HepG2 (cell line): ENCODE data around the gene CASKIN1. TPM values are rescaled to one million over a fixed set of nuclear protein-coding genes. Genes with fewer than 3 reads are reported as not detected.

ENCODE experiments used
- FOXJ3 ChIP-seq: sonication (generic); formaldehyde crosslinking; IDR thresholded peaks from 2 replicates; pipeline ENCODE4 v1.4.0; 2020; ENCODE audit warnings: missing genetic modification reagents, mild to moderate bottlenecking, borderline replicate concordance
- HNF4G ChIP-seq, 2 experiments: sonication (generic) in 1 of 2; formaldehyde crosslinking in 1 of 2; IDR thresholded peaks; 2 replicates each; pipeline versions ENCODE4 v1.4.0 to v1.6.1; 2011 to 2020; ENCODE audit warnings: borderline replicate concordance in 2 of 2, low read depth in 2 of 2, mild to moderate bottlenecking in 2 of 2, low read length in 1 of 2, missing genetic modification reagents in 1 of 2, moderate library complexity in 1 of 2
- RFXAP ChIP-seq: sonication (generic); formaldehyde crosslinking; IDR thresholded peaks from 2 replicates; pipeline ENCODE4 v1.4.0; 2020; ENCODE audit warnings: missing genetic modification reagents, borderline replicate concordance
- SAP130 ChIP-seq: IDR thresholded peaks from 2 replicates; pipeline ENCODE4 v1.6.1; 2016; ENCODE audit warnings: low read depth
- SMC3 ChIP-seq: IDR thresholded peaks from 2 replicates; pipeline ENCODE4 v1.6.1; 2011; ENCODE audit warnings: low read length, improper control_type of control experiment
- TRIM24 ChIP-seq: sonication (generic); formaldehyde crosslinking; IDR thresholded peaks from 2 replicates; pipeline ENCODE4 v1.8.0; 2022; ENCODE audit warnings: mild to moderate bottlenecking, missing genetic modification reagents
- ZNF101 ChIP-seq: sonication (generic); formaldehyde crosslinking; IDR thresholded peaks from 2 replicates; pipeline ENCODE4 v1.4.0; 2020; ENCODE audit warnings: mild to moderate bottlenecking, low read depth, missing genetic modification reagents, borderline replicate concordance
- ZNF713 ChIP-seq: sonication (generic); formaldehyde crosslinking; IDR thresholded peaks from 2 replicates; pipeline ENCODE4 v1.4.0; 2020; ENCODE audit warnings: mild to moderate bottlenecking, missing genetic modification reagents
- polyA plus RNA-seq, 8 experiments: library from polyadenylated mRNA; depleted of rRNA in 3 of 8; stranded (reverse) in 7 of 8; unstranded in 1 of 8; fragments of >200 nt; fragmentation: Illumina TruSeq in 4 of 8; extraction: Trizol in 4 of 8; gene quantifications; 2 replicates each; pipeline versions ENCODE4 v1.2.1 to v1.2.3, GENCODE V29; 2011 to 2016; ENCODE audit warnings: low read depth in 4 of 8, missing spikeins in 1 of 8, mixed read lengths in 1 of 8; ENCODE audit not compliant: insufficient read depth in 1 of 8
- total RNA-seq, 5 experiments: library from RNA; depleted of rRNA; stranded (reverse); fragments of >200 nt; fragmentation: Illumina TruSeq; extraction: Trizol; gene quantifications; 2 replicates each; pipeline ENCODE4 v1.2.3, GENCODE V29; 2016; ENCODE audit warnings: low read depth in 1 of 5
- TF ChIP-seq, protein P1 (sequence below): sonication (generic); formaldehyde crosslinking; IDR thresholded peaks from 2 replicates; pipeline ENCODE4 v1.4.0; 2020; ENCODE audit warnings: missing genetic modification reagents
- TF ChIP-seq, protein P2 (sequence below): sonication (generic); formaldehyde crosslinking; conservative IDR thresholded peaks from 2 replicates; pipeline ENCODE4 v1.4.0; 2020; ENCODE audit warnings: missing genetic modification reagents
- TF ChIP-seq, protein P3 (sequence below): sonication (generic); formaldehyde crosslinking; IDR thresholded peaks from 2 replicates; pipeline ENCODE4 v1.4.0; 2020; ENCODE audit warnings: missing genetic modification reagents
- TF ChIP-seq, protein P4 (sequence below): sonication (generic); formaldehyde crosslinking; IDR thresholded peaks from 2 replicates; pipeline ENCODE4 v1.5.0; 2020; ENCODE audit warnings: mild to moderate bottlenecking, missing genetic modification reagents, moderate library complexity
- TF ChIP-seq, protein P5 (sequence below): sonication (generic); formaldehyde crosslinking; IDR thresholded peaks from 2 replicates; pipeline ENCODE4 v1.5.0; 2020; ENCODE audit warnings: missing genetic modification reagents, mild to moderate bottlenecking, borderline replicate concordance
- TF ChIP-seq, protein P6 (sequence below): sonication (generic); formaldehyde crosslinking; IDR thresholded peaks from 2 replicates; pipeline ENCODE4 v1.5.1; 2020; ENCODE audit warnings: missing genetic modification reagents, mild to moderate bottlenecking, borderline replicate concordance
- TF ChIP-seq, protein P7 (sequence below): sonication (generic); formaldehyde crosslinking; IDR thresholded peaks from 2 replicates; pipeline ENCODE4 v1.4.0; 2020; ENCODE audit warnings: missing genetic modification reagents; ENCODE audit errors: not compliant biosample characterization
- TF ChIP-seq, protein P8 (sequence below): sonication (generic); formaldehyde crosslinking; IDR thresholded peaks from 2 replicates; pipeline ENCODE4 v1.8.1; 2023; ENCODE audit warnings: mild to moderate bottlenecking, inconsistent platforms, moderate library complexity, missing genetic modification reagents, borderline replicate concordance

Gene CASKIN1
- total and polyA plus RNA-seq, 2 of the 13 experiments (the other 11 are each of a cell fraction or from before 2014, with no cell fraction given) = 1.2 to 2.2 TPM

DNA sequence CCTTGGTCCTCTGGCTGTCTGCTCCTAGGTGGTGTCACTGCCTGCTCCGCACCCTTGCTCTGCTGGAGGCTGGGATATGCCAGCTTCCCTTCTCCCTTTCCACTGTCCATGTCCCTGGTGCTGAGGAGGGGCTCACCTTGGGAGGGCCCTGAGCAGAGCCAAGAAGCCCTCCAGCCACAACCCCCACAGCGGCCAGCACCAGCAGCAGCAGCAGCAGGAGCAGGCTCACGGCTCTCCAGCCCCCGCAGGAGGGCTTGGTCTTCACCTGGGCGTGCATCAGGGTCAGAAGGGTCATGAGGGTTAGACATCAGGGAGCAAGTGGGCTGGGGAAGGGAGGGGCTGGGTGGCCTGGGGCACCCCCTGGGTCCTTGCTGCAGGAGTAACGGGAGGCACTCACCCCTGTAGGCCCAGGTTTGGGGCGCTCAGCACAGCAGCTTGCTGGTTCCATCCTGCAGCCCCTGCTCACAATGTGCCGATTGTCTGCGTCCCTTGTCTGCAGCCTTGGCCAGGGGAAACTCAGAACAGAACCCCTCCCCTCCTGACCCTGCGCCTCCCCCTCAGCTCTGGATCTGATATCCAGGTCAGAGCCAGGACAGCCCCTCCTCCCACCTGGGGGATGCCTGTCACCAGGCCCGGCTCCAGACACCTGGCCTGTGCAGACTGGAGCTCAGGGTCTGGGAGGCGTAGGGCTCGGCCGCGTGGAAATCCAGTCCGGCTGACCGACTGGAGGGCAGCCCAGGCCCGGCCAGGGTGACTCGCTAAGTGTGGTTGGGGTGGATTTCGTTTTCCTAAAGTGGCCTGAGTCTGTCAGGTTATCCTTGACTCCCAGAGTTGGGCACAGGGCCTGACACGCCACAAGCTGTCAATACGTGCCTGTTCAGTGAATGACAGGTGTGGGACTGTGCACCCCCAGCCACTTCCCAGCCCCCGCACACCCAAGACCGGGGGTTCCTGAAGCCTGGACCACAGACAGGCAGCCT lies 14.3 kb upstream of the CASKIN1 start, which contains the start of gene BRICD5 (continued):
- TF ChIP-seq, protein P1, sequence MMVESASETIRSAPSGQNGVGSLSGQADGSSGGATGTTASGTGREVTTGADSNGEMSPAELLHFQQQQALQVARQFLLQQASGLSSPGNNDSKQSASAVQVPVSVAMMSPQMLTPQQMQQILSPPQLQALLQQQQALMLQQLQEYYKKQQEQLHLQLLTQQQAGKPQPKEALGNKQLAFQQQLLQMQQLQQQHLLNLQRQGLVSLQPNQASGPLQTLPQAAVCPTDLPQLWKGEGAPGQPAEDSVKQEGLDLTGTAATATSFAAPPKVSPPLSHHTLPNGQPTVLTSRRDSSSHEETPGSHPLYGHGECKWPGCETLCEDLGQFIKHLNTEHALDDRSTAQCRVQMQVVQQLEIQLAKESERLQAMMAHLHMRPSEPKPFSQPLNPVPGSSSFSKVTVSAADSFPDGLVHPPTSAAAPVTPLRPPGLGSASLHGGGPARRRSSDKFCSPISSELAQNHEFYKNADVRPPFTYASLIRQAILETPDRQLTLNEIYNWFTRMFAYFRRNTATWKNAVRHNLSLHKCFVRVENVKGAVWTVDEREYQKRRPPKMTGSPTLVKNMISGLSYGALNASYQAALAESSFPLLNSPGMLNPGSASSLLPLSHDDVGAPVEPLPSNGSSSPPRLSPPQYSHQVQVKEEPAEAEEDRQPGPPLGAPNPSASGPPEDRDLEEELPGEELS (CRISPR knock-in tag) = peak; percentile 48; the same call in 1 of the 2 replicates
- TF ChIP-seq, protein P2, sequence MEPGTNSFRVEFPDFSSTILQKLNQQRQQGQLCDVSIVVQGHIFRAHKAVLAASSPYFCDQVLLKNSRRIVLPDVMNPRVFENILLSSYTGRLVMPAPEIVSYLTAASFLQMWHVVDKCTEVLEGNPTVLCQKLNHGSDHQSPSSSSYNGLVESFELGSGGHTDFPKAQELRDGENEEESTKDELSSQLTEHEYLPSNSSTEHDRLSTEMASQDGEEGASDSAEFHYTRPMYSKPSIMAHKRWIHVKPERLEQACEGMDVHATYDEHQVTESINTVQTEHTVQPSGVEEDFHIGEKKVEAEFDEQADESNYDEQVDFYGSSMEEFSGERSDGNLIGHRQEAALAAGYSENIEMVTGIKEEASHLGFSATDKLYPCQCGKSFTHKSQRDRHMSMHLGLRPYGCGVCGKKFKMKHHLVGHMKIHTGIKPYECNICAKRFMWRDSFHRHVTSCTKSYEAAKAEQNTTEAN (CRISPR knock-in tag) = no peak
- TF ChIP-seq SAP130 (CRISPR knock-in tag) (peak; percentile 72), ZNF101 (CRISPR knock-in tag) (no peak), FOXJ3 (no peak), SMC3 (no peak), ZNF713 (CRISPR knock-in tag) (no peak), TRIM24 (CRISPR knock-in tag) (no peak), RFXAP (no peak), HNF4G (IDR thresholded peaks at IDR 0.05; ENCODE audit: borderline replicate concordance, low read depth, low read length) (no peak), HNF4G (CRISPR knock-in tag; IDR thresholded peaks at IDR 0.05; ENCODE audit: borderline replicate concordance, low read depth) (0 out of 2 replicates have a peak, but pooled peaks have one; percentile 44)
- TF ChIP-seq, protein P3, sequence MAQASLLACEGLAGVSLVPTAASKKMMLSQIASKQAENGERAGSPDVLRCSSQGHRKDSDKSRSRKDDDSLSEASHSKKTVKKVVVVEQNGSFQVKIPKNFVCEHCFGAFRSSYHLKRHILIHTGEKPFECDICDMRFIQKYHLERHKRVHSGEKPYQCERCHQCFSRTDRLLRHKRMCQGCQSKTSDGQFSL = no peak
- TF ChIP-seq, protein P4, sequence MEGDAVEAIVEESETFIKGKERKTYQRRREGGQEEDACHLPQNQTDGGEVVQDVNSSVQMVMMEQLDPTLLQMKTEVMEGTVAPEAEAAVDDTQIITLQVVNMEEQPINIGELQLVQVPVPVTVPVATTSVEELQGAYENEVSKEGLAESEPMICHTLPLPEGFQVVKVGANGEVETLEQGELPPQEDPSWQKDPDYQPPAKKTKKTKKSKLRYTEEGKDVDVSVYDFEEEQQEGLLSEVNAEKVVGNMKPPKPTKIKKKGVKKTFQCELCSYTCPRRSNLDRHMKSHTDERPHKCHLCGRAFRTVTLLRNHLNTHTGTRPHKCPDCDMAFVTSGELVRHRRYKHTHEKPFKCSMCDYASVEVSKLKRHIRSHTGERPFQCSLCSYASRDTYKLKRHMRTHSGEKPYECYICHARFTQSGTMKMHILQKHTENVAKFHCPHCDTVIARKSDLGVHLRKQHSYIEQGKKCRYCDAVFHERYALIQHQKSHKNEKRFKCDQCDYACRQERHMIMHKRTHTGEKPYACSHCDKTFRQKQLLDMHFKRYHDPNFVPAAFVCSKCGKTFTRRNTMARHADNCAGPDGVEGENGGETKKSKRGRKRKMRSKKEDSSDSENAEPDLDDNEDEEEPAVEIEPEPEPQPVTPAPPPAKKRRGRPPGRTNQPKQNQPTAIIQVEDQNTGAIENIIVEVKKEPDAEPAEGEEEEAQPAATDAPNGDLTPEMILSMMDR = no peak
- TF ChIP-seq, protein P5, sequence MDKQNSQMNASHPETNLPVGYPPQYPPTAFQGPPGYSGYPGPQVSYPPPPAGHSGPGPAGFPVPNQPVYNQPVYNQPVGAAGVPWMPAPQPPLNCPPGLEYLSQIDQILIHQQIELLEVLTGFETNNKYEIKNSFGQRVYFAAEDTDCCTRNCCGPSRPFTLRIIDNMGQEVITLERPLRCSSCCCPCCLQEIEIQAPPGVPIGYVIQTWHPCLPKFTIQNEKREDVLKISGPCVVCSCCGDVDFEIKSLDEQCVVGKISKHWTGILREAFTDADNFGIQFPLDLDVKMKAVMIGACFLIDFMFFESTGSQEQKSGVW = no peak
- TF ChIP-seq, protein P6, sequence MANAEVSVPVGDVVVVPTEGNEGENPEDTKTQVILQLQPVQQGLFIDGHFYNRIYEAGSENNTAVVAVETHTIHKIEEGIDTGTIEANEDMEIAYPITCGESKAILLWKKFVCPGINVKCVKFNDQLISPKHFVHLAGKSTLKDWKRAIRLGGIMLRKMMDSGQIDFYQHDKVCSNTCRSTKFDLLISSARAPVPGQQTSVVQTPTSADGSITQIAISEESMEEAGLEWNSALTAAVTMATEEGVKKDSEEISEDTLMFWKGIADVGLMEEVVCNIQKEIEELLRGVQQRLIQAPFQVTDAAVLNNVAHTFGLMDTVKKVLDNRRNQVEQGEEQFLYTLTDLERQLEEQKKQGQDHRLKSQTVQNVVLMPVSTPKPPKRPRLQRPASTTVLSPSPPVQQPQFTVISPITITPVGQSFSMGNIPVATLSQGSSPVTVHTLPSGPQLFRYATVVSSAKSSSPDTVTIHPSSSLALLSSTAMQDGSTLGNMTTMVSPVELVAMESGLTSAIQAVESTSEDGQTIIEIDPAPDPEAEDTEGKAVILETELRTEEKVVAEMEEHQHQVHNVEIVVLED = no peak
- TF ChIP-seq, protein P7, sequence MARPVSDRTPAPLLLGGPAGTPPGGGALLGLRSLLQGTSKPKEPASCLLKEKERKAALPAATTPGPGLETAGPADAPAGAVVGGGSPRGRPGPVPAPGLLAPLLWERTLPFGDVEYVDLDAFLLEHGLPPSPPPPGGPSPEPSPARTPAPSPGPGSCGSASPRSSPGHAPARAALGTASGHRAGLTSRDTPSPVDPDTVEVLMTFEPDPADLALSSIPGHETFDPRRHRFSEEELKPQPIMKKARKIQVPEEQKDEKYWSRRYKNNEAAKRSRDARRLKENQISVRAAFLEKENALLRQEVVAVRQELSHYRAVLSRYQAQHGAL = no peak
- TF ChIP-seq, protein P8, sequence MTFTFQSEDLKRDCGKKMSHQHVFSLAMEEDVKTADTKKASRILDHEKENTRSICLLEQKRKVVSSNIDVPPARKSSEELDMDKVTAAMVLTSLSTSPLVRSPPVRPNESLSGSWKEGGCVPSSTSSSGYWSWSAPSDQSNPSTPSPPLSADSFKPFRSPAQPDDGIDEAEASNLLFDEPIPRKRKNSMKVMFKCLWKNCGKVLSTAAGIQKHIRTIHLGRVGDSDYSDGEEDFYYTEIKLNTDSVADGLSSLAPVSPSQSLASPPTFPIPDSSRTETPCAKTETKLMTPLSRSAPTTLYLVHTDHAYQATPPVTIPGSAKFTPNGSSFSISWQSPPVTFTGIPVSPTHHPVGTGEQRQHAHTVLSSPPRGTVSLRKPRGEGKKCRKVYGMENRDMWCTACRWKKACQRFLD (CRISPR knock-in tag) = no peak
